ENCODE results near the gene PHF5A.

DNA sequence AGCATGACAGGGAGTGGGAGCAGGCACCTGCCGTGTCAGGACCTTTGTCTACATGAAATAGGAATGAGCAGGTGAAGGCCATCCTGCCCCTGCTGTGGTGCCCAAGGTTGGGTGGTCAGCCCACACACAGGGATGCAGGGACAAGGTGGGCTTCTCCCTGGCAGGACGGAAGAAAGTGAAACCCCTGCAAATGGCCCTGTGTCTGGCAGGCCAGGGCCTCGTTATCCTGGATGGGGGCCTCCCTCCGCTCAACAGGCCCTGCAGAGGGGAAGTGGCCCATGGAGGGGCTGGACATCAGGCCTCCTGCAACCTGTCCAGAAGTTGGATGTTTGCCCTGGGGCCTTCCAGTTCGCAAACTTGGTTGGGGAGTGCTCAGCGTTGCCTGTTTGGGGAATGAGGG lies 36.8 kb downstream of the PHF5A start:
- TF ChIP-seq TAF1 (IDR thresholded peaks at IDR 0.05; ENCODE audit: borderline replicate concordance, low read depth, low read length) (no peak), POLR2AphosphoS5 (IDR thresholded peaks at IDR 0.05; ENCODE audit: low read depth, low read length) (no peak), POLR2A (IDR thresholded peaks at IDR 0.05; ENCODE audit: low read depth, low read length) (no peak)

Data from GM12892 (cell line).